ENCODE measurements around the gene DNM2. TPM values are rescaled to one million over a fixed set of nuclear protein-coding genes. Genes with fewer than 3 reads are reported as not detected.

Gene DNM2
- total and polyA plus RNA-seq, 2 of the 13 experiments (the other 11 are each of a cell fraction or from before 2014, with no cell fraction given), result 41.7 to 59.8 TPM

- no peak; the same call in 1 of the 2 replicates for TF ChIP-seq THAP9 (CRISPR knock-in tag; IDR thresholded peaks at IDR 0.05; ENCODE audit: borderline replicate concordance)
- 0 out of 2 replicates have a peak, but pooled peaks have one; percentile 8 for TF ChIP-seq MYC (CRISPR knock-in tag; IDR thresholded peaks at IDR 0.05; ENCODE audit: borderline replicate concordance)
- TF ChIP-seq SNAPC2 (CRISPR knock-in tag; IDR thresholded peaks at IDR 0.05), result no peak
- TF ChIP-seq ZNF138 (CRISPR knock-in tag; IDR thresholded peaks at IDR 0.05; ENCODE audit: low read depth), result no peak
- TF ChIP-seq ZNF101 (CRISPR knock-in tag; IDR thresholded peaks at IDR 0.05; ENCODE audit: borderline replicate concordance, low read depth), result no peak
- no peak for TF ChIP-seq ZNF503 (CRISPR knock-in tag; IDR thresholded peaks at IDR 0.05)
- TF ChIP-seq ZNF414 (CRISPR knock-in tag; IDR thresholded peaks at IDR 0.05), result no peak
- TF ChIP-seq REPIN1 (CRISPR knock-in tag; IDR thresholded peaks at IDR 0.05; ENCODE audit: borderline replicate concordance, low read depth), result 0 out of 2 replicates have a peak, but pooled peaks have one; percentile 26
- no peak for TF ChIP-seq DMTF1 (CRISPR knock-in tag; IDR thresholded peaks at IDR 0.05)
- TF ChIP-seq DMAP1 (CRISPR knock-in tag; IDR thresholded peaks at IDR 0.05), result no peak
- TF ChIP-seq MTF1 (CRISPR knock-in tag; IDR thresholded peaks at IDR 0.05), result no peak
- TF ChIP-seq SRSF4 (IDR thresholded peaks at IDR 0.05; ENCODE audit: low read depth, low read length, poor library complexity, severe bottlenecking), result no peak
- no peak for TF ChIP-seq ZFP36L2 (CRISPR knock-in tag; IDR thresholded peaks at IDR 0.05)
- TF ChIP-seq TAF1 (CRISPR knock-in tag; IDR thresholded peaks at IDR 0.05), result no peak
- TF ChIP-seq PCBP1 (IDR thresholded peaks at IDR 0.05; ENCODE audit: borderline replicate concordance, low read depth, low read length), result no peak
- TF ChIP-seq POLR2AphosphoS5 (IDR thresholded peaks at IDR 0.05; ENCODE audit: low read depth, low read length), result no peak
- TF ChIP-seq ZNF3 (CRISPR knock-in tag; IDR thresholded peaks at IDR 0.05), result no peak
- TF ChIP-seq ZZZ3 (CRISPR knock-in tag; IDR thresholded peaks at IDR 0.05; ENCODE audit: borderline replicate concordance), result no peak
- no peak for TF ChIP-seq ZNF737 (CRISPR knock-in tag; IDR thresholded peaks at IDR 0.05; ENCODE audit: borderline replicate concordance)
- no peak for TF ChIP-seq ZNF550 (CRISPR knock-in tag; IDR thresholded peaks at IDR 0.05; ENCODE audit: borderline replicate concordance)
- no peak for TF ChIP-seq ZBTB7B (CRISPR knock-in tag; IDR thresholded peaks at IDR 0.05)
- TF ChIP-seq ZNF660 (CRISPR knock-in tag; IDR thresholded peaks at IDR 0.05; ENCODE audit: borderline replicate concordance, low read depth), result no peak
Measured at GRCh38 chr19:10811391-10812111, 93.7 kb downstream of the DNM2 start (continued).

All from HepG2 (cell line).